Measurements from ENCODE around the gene MGAT5B. TPM values are rescaled to one million over a fixed set of nuclear protein-coding genes. Genes with fewer than 3 reads are reported as not detected.

Gene MGAT5B
- total and polyA plus RNA-seq, 4 donors, result 0.02 to 0.25 TPM; not detected in 2

- peaks cover 0 to 15% (median 6%) of the 10 kb centered on the region in 4 donors for H3K27me3 ChIP-seq (ENCODE audit: control insufficient read depth in 4 of 4, insufficient read depth in 4 of 4, low read length in 3 of 4)
These were observed 27.8 kb upstream of the MGAT5B start for GRCh38 chr17:76840443-76840767.

GRCh38 chr17:76840884-76841775 lies 27.1 kb upstream of the MGAT5B start:
- H3K4me3 ChIP-seq (ENCODE audit: low read depth in 1 of 3, low read length in 3 of 3), result no peak overlapping the region
- WGBS, result 12% methylated on average over 8 of the region's 8 CpGs
- peaks cover 1 to 6% (median 3%) of the 10 kb centered on the region in 4 donors for H3K4me1 ChIP-seq (ENCODE audit: control insufficient read depth in 4 of 4, insufficient read depth in 4 of 4, low read length in 3 of 4)
- TF ChIP-seq FOXA2 (IDR thresholded peaks at IDR 0.05) (no peak), NR2F2 (IDR thresholded peaks at IDR 0.05) (no peak), HNF4G (IDR thresholded peaks at IDR 0.05) (no peak), JUND (IDR thresholded peaks at IDR 0.05) (no peak), MAX (IDR thresholded peaks at IDR 0.05) (no peak), HNF4A (conservative IDR thresholded peaks at IDR 0.05) (no peak), CTCF (IDR thresholded peaks at IDR 0.05; ENCODE audit: low read depth, low read length, missing input control) (no peak), TAF1 (conservative IDR thresholded peaks at IDR 0.05) (no peak), ZBTB33 (IDR thresholded peaks at IDR 0.05) (no peak), FOXA1 (IDR thresholded peaks at IDR 0.05) (no peak), EGR1 (IDR thresholded peaks at IDR 0.05; ENCODE audit: low read depth in 2 of 2) (no peak)
- no peak overlapping the region for H3K27ac ChIP-seq (ENCODE audit: low read depth in 1 of 2, low read length in 2 of 2)
- no peaks in the 10 kb centered on the region for H3K36me3 ChIP-seq (ENCODE audit: control insufficient read depth in 4 of 4, insufficient read depth in 3 of 4, low read depth in 1 of 4, low read length in 3 of 4)
- H3K9me3 ChIP-seq (ENCODE audit: control insufficient read depth in 4 of 4, low read length in 3 of 4), result no peaks in the 10 kb centered on the region
- DNase-seq (ENCODE audit: low spot score), result no peak
- H3K27me3 ChIP-seq (ENCODE audit: control insufficient read depth in 4 of 4, insufficient read depth in 4 of 4, low read length in 3 of 4), result peaks cover 0 to 15% (median 6%) of the 10 kb centered on the region in 4 donors
- no peak overlapping the region for H3K9ac ChIP-seq (ENCODE audit: low read depth in 1 of 2, low read length in 2 of 2)

More at GRCh38 chr17:76840443-76840767, 27.8 kb upstream of the MGAT5B start:
- 30% methylated on average over 3 of the region's 3 CpGs for WGBS
- peaks cover 1 to 6% (median 3%) of the 10 kb centered on the region in 4 donors for H3K4me1 ChIP-seq (ENCODE audit: control insufficient read depth in 4 of 4, insufficient read depth in 4 of 4, low read length in 3 of 4)
- no peak overlapping the region for H3K9ac ChIP-seq (ENCODE audit: low read depth in 1 of 2, low read length in 2 of 2)
- no peak for DNase-seq (ENCODE audit: low spot score)
- H3K4me3 ChIP-seq (ENCODE audit: low read depth in 1 of 3, low read length in 3 of 3), result no peak overlapping the region
- no peak for TF ChIP-seq JUND (IDR thresholded peaks at IDR 0.05)
- TF ChIP-seq HNF4A (conservative IDR thresholded peaks at IDR 0.05), result no peak
- no peak for TF ChIP-seq TAF1 (conservative IDR thresholded peaks at IDR 0.05)
- TF ChIP-seq NR2F2 (IDR thresholded peaks at IDR 0.05), result no peak
- no peak for TF ChIP-seq GABPA (IDR thresholded peaks at IDR 0.05 in 1 of 2, conservative IDR thresholded peaks at IDR 0.05 in 1 of 2)
- no peak for TF ChIP-seq HNF4G (IDR thresholded peaks at IDR 0.05)
- no peaks in the 10 kb centered on the region for H3K9me3 ChIP-seq (ENCODE audit: control insufficient read depth in 4 of 4, low read length in 3 of 4)
- no peaks in the 10 kb centered on the region for H3K36me3 ChIP-seq (ENCODE audit: control insufficient read depth in 4 of 4, insufficient read depth in 3 of 4, low read depth in 1 of 4, low read length in 3 of 4)
- H3K27ac ChIP-seq (ENCODE audit: low read depth in 1 of 2, low read length in 2 of 2), result no peak overlapping the region
